HepG2 (cell line): ENCODE results near the gene PGP. TPM values are rescaled to one million over a fixed set of nuclear protein-coding genes. Genes with fewer than 3 reads are reported as not detected.

Source experiments
- ARID5B ChIP-seq: IDR thresholded peaks from 2 replicates; pipeline ENCODE4 v1.4.0; 2020; ENCODE audit warnings: mild to moderate bottlenecking, missing genetic modification reagents
- FOXP4 ChIP-seq: sonication (generic); formaldehyde crosslinking; IDR thresholded peaks from 2 replicates; pipeline ENCODE4 v1.4.0; 2020; ENCODE audit warnings: missing genetic modification reagents
- KDM2A ChIP-seq: sonication (generic); formaldehyde crosslinking; IDR thresholded peaks from 2 replicates; pipeline ENCODE4 v1.4.0; 2020; ENCODE audit warnings: low read depth, missing genetic modification reagents, borderline replicate concordance
- LCORL ChIP-seq, 2 experiments: fragments of 450-650 bp in 1 of 2; sonication (generic) in 1 of 2; formaldehyde crosslinking in 1 of 2; IDR thresholded peaks; 2 replicates each; pipeline versions ENCODE4 v1.5.0 to v1.6.1; 2017 to 2020; ENCODE audit warnings: antibody characterized with exemption in 1 of 2, missing genetic modification reagents in 1 of 2
- MAF1 ChIP-seq: sonication (generic); formaldehyde crosslinking; IDR thresholded peaks from 2 replicates; pipeline ENCODE4 v1.5.0; 2020; ENCODE audit warnings: missing genetic modification reagents, borderline replicate concordance
- NONO ChIP-seq, 2 experiments: fragments of 450-650 bp in 1 of 2; sonication (generic) in 1 of 2; formaldehyde crosslinking in 1 of 2; IDR thresholded peaks in 1 of 2; conservative IDR thresholded peaks in 1 of 2; 2 replicates each; pipeline versions ENCODE4 v1.6.1 to v1.8.0; 2017 to 2022; ENCODE audit warnings: mild to moderate bottlenecking in 1 of 2, missing genetic modification reagents in 1 of 2, moderate library complexity in 1 of 2
- RBFOX2 ChIP-seq: fragments of 200-400 bp; formaldehyde crosslinking; IDR thresholded peaks from 2 replicates; pipeline ENCODE4 v1.6.1; 2017; ENCODE audit warnings: low read depth, mild to moderate bottlenecking, low read length
- ZMYM4 ChIP-seq: sonication (generic); formaldehyde crosslinking; IDR thresholded peaks from 2 replicates; pipeline ENCODE4 v1.8.1; 2023; ENCODE audit warnings: mild to moderate bottlenecking, missing genetic modification reagents
- ZNF879 ChIP-seq: sonication (generic); formaldehyde crosslinking; IDR thresholded peaks from 2 replicates; pipeline ENCODE4 v1.8.1; 2023; ENCODE audit warnings: missing genetic modification reagents
- polyA plus RNA-seq, 8 experiments: library from polyadenylated mRNA; depleted of rRNA in 3 of 8; stranded (reverse) in 7 of 8; unstranded in 1 of 8; fragments of >200 nt; fragmentation: Illumina TruSeq in 4 of 8; extraction: Trizol in 4 of 8; gene quantifications; 2 replicates each; pipeline versions ENCODE4 v1.2.1 to v1.2.3, GENCODE V29; 2011 to 2016; ENCODE audit warnings: low read depth in 4 of 8, missing spikeins in 1 of 8, mixed read lengths in 1 of 8; ENCODE audit not compliant: insufficient read depth in 1 of 8
- total RNA-seq, 5 experiments: library from RNA; depleted of rRNA; stranded (reverse); fragments of >200 nt; fragmentation: Illumina TruSeq; extraction: Trizol; gene quantifications; 2 replicates each; pipeline ENCODE4 v1.2.3, GENCODE V29; 2016; ENCODE audit warnings: low read depth in 1 of 5
- TF ChIP-seq, protein P1 (sequence below), 2 experiments: sonication (generic) in 1 of 2; formaldehyde crosslinking in 1 of 2; IDR thresholded peaks; 2 replicates each; pipeline versions ENCODE4 v1.6.1 to v1.9.0; 2014 to 2022; ENCODE audit warnings: antibody characterized with exemption in 1 of 2, borderline replicate concordance in 1 of 2, inconsistent platforms in 1 of 2, low read depth in 1 of 2, missing genetic modification reagents in 1 of 2
- TF ChIP-seq, protein P2 (sequence below): sonication (generic); formaldehyde crosslinking; IDR thresholded peaks from 2 replicates; pipeline ENCODE4 v1.4.0; 2020; ENCODE audit warnings: mild to moderate bottlenecking, missing genetic modification reagents
- TF ChIP-seq, protein P3 (sequence below): sonication (generic); formaldehyde crosslinking; IDR thresholded peaks from 2 replicates; pipeline ENCODE4 v1.4.0; 2020; ENCODE audit warnings: missing genetic modification reagents, borderline replicate concordance

The PGP gene
- total and polyA plus RNA-seq, 2 of the 13 experiments (the other 11 are each of a cell fraction or from before 2014, with no cell fraction given): 7.3 to 18.3 TPM

DNA sequence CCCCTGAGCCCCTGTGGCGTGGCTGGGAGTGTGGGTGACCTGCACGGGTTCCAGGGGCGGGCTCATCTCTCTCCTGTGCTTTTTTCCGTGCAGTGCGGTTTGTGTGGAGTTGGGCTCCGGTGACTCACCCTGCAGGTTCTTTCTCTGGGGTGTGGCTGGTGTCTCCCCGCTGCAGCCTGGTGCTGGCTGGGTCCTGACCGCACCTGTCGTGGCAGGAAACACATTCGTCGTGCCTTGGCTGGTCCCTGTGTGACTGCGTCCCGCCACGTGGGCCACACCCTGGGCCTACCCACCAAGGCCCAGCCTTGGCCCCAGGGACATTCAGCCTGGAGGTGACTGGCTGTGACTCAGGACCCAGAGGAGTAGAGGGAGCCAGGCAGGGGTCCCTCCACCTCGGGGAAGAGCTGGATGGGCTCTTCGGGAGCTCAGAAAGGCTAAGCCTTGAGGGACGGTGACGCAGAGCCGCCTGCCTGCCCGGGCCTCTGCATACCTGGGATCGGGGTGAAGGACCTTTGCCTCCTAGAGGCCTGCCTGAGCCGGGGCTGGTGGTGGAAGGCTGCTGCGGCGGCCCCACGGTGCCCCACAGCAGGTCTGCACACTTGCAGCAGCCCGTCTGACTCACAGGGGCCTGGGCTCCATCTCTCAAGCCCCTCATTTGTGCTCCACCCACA, 51.3 kb downstream of the PGP start (continued):
- TF ChIP-seq, protein P1, sequence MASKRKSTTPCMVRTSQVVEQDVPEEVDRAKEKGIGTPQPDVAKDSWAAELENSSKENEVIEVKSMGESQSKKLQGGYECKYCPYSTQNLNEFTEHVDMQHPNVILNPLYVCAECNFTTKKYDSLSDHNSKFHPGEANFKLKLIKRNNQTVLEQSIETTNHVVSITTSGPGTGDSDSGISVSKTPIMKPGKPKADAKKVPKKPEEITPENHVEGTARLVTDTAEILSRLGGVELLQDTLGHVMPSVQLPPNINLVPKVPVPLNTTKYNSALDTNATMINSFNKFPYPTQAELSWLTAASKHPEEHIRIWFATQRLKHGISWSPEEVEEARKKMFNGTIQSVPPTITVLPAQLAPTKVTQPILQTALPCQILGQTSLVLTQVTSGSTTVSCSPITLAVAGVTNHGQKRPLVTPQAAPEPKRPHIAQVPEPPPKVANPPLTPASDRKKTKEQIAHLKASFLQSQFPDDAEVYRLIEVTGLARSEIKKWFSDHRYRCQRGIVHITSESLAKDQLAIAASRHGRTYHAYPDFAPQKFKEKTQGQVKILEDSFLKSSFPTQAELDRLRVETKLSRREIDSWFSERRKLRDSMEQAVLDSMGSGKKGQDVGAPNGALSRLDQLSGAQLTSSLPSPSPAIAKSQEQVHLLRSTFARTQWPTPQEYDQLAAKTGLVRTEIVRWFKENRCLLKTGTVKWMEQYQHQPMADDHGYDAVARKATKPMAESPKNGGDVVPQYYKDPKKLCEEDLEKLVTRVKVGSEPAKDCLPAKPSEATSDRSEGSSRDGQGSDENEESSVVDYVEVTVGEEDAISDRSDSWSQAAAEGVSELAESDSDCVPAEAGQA (IDR thresholded peaks at IDR 0.05; ENCODE audit: low read depth): peak; percentile 54; the same call in 1 of the 2 replicates
- TF ChIP-seq, protein P1 (CRISPR knock-in tag; IDR thresholded peaks at IDR 0.05; ENCODE audit: borderline replicate concordance): no peak
- TF ChIP-seq RBFOX2: peak; percentile 52; the same call in 1 of the 2 replicates
- TF ChIP-seq KDM2A (CRISPR knock-in tag): peak; percentile 54
- no peak for TF ChIP-seq LCORL (IDR thresholded peaks at IDR 0.05)
- peak; percentile 68 for TF ChIP-seq LCORL (CRISPR knock-in tag; IDR thresholded peaks at IDR 0.05)
- peak; percentile 18; the same call in 1 of the 2 replicates for TF ChIP-seq FOXP4 (CRISPR knock-in tag)
- TF ChIP-seq, protein P2, sequence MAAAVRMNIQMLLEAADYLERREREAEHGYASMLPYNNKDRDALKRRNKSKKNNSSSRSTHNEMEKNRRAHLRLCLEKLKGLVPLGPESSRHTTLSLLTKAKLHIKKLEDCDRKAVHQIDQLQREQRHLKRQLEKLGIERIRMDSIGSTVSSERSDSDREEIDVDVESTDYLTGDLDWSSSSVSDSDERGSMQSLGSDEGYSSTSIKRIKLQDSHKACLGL (CRISPR knock-in tag): peak; percentile 62; the same call in 1 of the 2 replicates
- no peak for TF ChIP-seq NONO (IDR thresholded peaks at IDR 0.05)
- peak; percentile 32; the same call in 1 of the 2 replicates for TF ChIP-seq NONO (CRISPR knock-in tag; conservative IDR thresholded peaks at IDR 0.05)
- peak; percentile 50; the same call in 1 of the 2 replicates for TF ChIP-seq ZMYM4 (CRISPR knock-in tag)
- TF ChIP-seq MAF1 (CRISPR knock-in tag): no peak
- peak; percentile 20; the same call in 1 of the 2 replicates for TF ChIP-seq ARID5B (CRISPR knock-in tag)
- TF ChIP-seq, protein P3, sequence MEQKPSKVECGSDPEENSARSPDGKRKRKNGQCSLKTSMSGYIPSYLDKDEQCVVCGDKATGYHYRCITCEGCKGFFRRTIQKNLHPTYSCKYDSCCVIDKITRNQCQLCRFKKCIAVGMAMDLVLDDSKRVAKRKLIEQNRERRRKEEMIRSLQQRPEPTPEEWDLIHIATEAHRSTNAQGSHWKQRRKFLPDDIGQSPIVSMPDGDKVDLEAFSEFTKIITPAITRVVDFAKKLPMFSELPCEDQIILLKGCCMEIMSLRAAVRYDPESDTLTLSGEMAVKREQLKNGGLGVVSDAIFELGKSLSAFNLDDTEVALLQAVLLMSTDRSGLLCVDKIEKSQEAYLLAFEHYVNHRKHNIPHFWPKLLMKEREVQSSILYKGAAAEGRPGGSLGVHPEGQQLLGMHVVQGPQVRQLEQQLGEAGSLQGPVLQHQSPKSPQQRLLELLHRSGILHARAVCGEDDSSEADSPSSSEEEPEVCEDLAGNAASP: peak; percentile 37; the same call in 1 of the 2 replicates
- 0 out of 2 replicates have a peak, but pooled peaks have one; percentile 61 for TF ChIP-seq ZNF879 (CRISPR knock-in tag)
